Thyroid gland (tissue), 4 donors: Measurements from ENCODE around the gene NPC1.

ENCODE experiments used
- CTCF ChIP-seq, 6 experiments: fragments of 200-600 bp in 3 of 6; fragments of 450-650 bp in 3 of 6; sonication (generic) in 3 of 6; IDR thresholded peaks; one replicate each; pipeline ENCODE4 v1.5.1; 2016 to 2019; ENCODE audit warnings: antibody characterized with exemption in 6 of 6, mild to moderate bottlenecking in 2 of 6, inconsistent platforms in 1 of 6, moderate library complexity in 1 of 6
- POLR2A ChIP-seq, 2 donors: fragments of 450-650 bp; IDR thresholded peaks; one replicate each; pipeline ENCODE4 v1.6.1; 2017; ENCODE audit warnings: antibody characterized with exemption in 2 of 2, mild to moderate bottlenecking in 2 of 2, moderate library complexity in 1 of 2

GRCh38 chr18:23538001-23538400 is 48.3 kb downstream of the NPC1 start:
- TF ChIP-seq CTCF (IDR thresholded peaks at IDR 0.05): no peak
- no peak for TF ChIP-seq POLR2A (IDR thresholded peaks at IDR 0.05)
